ENCODE results near the gene DUOX2. TPM values are rescaled to one million over a fixed set of nuclear protein-coding genes. Genes with fewer than 3 reads are reported as not detected.

DUOX2 gene
- total RNA-seq, 4 donors from 2014 or later = 0.13 to 0.65 (median 0.47) TPM; not detected in 1

- ATAC-seq (ENCODE audit: low FRiP score) (no peak), DNase-seq (ENCODE audit: low spot score) (no peak)
- TF ChIP-seq, protein P1, sequence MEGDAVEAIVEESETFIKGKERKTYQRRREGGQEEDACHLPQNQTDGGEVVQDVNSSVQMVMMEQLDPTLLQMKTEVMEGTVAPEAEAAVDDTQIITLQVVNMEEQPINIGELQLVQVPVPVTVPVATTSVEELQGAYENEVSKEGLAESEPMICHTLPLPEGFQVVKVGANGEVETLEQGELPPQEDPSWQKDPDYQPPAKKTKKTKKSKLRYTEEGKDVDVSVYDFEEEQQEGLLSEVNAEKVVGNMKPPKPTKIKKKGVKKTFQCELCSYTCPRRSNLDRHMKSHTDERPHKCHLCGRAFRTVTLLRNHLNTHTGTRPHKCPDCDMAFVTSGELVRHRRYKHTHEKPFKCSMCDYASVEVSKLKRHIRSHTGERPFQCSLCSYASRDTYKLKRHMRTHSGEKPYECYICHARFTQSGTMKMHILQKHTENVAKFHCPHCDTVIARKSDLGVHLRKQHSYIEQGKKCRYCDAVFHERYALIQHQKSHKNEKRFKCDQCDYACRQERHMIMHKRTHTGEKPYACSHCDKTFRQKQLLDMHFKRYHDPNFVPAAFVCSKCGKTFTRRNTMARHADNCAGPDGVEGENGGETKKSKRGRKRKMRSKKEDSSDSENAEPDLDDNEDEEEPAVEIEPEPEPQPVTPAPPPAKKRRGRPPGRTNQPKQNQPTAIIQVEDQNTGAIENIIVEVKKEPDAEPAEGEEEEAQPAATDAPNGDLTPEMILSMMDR (IDR thresholded peaks at IDR 0.05) = no peak
Measured at GRCh38 chr15:45147606-45148005, 33.6 kb upstream of the DUOX2 start.

GRCh38 chr15:45146405-45146804 is 32.4 kb upstream of the DUOX2 start:
- ATAC-seq (ENCODE audit: low FRiP score) = no peak
- DNase-seq (ENCODE audit: low spot score) = no peak
- TF ChIP-seq, protein P1 (IDR thresholded peaks at IDR 0.05) = no peak

DNA sequence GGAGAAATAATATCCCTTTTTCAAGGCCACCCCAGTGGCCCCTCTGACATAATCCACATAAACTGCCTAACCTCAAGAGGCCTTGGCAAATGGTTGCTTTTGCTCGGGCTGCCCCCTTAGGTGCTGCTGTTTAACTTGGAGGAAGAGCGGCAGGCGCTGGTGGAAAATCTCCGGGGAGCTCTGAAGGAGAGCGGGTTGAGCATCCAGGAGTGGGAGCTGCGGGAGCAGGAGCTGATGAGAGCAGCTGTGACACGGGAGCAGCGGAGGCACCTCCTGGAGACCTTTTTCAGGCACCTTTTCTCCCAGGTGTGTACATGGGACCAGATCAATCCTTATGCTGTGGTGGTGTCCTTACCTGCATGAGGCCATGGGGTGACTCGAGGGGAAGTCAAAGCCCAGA is 30.8 kb upstream of the DUOX2 start:
- DNase-seq (ENCODE audit: low spot score) (no peak), ATAC-seq (ENCODE audit: low FRiP score) (no peak)
- TF ChIP-seq, protein P1 (IDR thresholded peaks at IDR 0.05) = no peak

DNA sequence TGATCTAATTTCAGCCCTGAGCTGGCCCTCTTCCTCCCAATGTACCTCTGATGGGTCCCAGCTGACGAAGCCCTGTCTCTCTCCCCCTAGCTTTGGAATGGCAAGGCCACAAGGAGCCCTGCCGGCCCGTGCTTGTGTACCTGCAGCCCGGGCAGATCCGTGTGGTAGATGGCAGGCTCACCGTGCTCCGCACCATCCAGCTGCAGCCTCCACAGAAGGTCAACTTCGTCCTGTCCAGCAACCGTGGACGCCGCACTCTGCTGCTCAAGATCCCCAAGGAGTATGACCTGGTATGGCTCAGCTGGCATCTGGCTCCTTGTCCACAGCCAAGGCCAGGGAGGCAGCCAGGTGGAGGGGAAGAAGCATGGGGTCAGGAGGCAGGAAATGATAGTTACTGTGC is 30.0 kb upstream of the DUOX2 start:
- ATAC-seq (ENCODE audit: low FRiP score) = no peak
- DNase-seq (ENCODE audit: low spot score) = no peak

DNA sequence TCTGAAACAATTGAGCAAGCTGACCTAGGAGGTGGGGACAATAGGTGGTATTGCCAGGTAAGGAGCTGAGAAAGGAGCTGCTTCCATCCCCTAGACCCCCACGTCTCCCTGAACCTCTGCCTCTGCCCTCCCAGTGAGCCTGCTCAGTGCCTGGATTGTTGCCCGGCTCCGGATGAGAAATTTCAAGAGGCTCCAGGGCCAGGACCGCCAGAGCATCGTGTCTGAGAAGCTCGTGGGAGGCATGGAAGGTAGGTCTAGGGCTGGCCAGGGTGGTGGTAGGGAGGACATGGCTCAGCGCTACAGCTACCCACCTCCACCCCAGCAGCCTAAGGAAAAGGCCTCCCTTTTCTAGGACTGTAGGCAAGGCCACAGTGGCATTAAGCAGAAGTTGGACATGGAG is 29.1 kb upstream of the DUOX2 start:
- TF ChIP-seq, protein P1 (IDR thresholded peaks at IDR 0.05) = no peak
- no peak for ATAC-seq (ENCODE audit: low FRiP score)
- no peak for DNase-seq (ENCODE audit: low spot score)

More for the DNA sequence above, 30.0 kb upstream of the DUOX2 start:
- TF ChIP-seq, protein P1 (IDR thresholded peaks at IDR 0.05) = no peak

- DNase-seq (ENCODE audit: low spot score) (no peak), ATAC-seq (ENCODE audit: low FRiP score) (no peak)
- TF ChIP-seq, protein P1 (IDR thresholded peaks at IDR 0.05) = no peak
Measured at GRCh38 chr15:45141386-45141785, 27.4 kb upstream of the DUOX2 start.

GRCh38 chr15:45140557-45141250 is 26.7 kb upstream of the DUOX2 start:
- DNase-seq (ENCODE audit: low spot score) (no peak), ATAC-seq (ENCODE audit: low FRiP score) (no peak)
- TF ChIP-seq, protein P1 (IDR thresholded peaks at IDR 0.05) = no peak
